ENCODE measurements around the gene ABTB1.
A peak's percentile ranks its signal among the peaks of the same experiment; 100 is the strongest.

ABTB1 gene

DNA sequence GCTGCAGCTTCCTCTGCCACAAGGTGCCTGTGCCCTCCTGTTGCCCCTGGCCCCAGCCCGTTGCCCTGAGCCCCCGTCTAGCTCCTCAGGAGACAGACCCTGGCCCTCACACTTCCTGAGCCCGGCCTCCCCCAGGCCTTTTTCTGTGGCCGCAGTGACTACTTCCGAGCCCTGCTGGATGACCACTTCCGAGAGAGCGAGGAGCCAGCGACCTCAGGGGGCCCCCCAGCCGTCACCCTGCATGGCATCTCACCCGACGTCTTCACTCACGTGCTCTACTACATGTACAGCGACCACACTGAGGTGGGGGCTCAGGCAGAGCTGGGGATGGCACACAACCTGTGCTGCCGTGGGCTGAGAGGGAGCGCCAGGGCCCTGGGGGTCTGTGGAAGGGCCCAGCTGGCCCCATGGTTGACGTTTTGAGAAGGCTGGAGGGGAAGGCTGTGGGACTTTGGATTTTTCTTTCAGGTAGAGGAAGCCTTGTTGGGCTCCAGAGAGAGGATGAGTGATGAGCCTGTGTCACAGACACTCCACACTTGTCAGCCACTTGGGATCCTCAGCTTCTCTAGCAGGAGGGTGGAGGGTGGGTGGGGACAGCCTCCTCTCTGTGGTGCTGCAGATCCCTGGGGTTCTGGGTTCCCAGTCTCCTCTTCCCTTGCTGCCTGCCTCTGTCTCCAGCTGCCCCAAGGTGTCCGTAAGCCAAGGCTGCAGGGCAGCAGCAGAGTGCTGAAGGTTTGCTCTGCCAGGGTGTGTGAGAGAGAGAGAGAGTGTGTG lies 5.0 kb downstream of the ABTB1 start:
- peak; percentile 17 to 61 for DNase-seq
- intact Hi-C loops (cut with DNase I; ENCODE audit: low total_unique reads) = no loop called here
- Histone ChIP-seq H3K4me3 (no peak overlapping the region), H3K36me3 (peaks cover 36 to 67% (median 45%) of the 10 kb centered on the region in 3 donors), H3K9me3 (no peaks in the 10 kb centered on the region), H3K27me3 (no peaks in the 10 kb centered on the region), H3K27ac (no peak overlapping the region), H3K4me1 (peaks cover 12 to 34% (median 25%) of the 10 kb centered on the region in 4 donors)
- TF ChIP-seq, protein P1, sequence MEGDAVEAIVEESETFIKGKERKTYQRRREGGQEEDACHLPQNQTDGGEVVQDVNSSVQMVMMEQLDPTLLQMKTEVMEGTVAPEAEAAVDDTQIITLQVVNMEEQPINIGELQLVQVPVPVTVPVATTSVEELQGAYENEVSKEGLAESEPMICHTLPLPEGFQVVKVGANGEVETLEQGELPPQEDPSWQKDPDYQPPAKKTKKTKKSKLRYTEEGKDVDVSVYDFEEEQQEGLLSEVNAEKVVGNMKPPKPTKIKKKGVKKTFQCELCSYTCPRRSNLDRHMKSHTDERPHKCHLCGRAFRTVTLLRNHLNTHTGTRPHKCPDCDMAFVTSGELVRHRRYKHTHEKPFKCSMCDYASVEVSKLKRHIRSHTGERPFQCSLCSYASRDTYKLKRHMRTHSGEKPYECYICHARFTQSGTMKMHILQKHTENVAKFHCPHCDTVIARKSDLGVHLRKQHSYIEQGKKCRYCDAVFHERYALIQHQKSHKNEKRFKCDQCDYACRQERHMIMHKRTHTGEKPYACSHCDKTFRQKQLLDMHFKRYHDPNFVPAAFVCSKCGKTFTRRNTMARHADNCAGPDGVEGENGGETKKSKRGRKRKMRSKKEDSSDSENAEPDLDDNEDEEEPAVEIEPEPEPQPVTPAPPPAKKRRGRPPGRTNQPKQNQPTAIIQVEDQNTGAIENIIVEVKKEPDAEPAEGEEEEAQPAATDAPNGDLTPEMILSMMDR (IDR thresholded peaks at IDR 0.05) = no peak

- DNase-seq = no peak
These were observed 5.5 kb downstream of the ABTB1 start for GRCh38 chr3:127678315-127678599.

GRCh38 chr3:127678611-127679533 lies 6.1 kb downstream of the ABTB1 start:
- Histone ChIP-seq H3K27ac (no peak overlapping the region), H3K9me3 (no peaks in the 10 kb centered on the region), H3K36me3 (peaks cover 36 to 67% (median 45%) of the 10 kb centered on the region in 3 donors), H3K4me1 (peaks cover 4 to 29% (median 20%) of the 10 kb centered on the region in 4 donors), H3K27me3 (no peaks in the 10 kb centered on the region), H3K4me3 (no peak overlapping the region)
- TF ChIP-seq, protein P1 (IDR thresholded peaks at IDR 0.05) = no peak
- peak; percentile 23 to 69 for DNase-seq
- intact Hi-C loops (cut with DNase I; ENCODE audit: low total_unique reads) = no loop called here

More at GRCh38 chr3:127678315-127678599, 5.5 kb downstream of the ABTB1 start:
- H3K27ac ChIP-seq = no peak overlapping the region
- TF ChIP-seq, protein P1 (IDR thresholded peaks at IDR 0.05) = no peak
- no peaks in the 10 kb centered on the region for H3K27me3 ChIP-seq
- no peak overlapping the region for H3K4me3 ChIP-seq
- peaks cover 10 to 34% (median 25%) of the 10 kb centered on the region in 4 donors for H3K4me1 ChIP-seq
- intact Hi-C loops (cut with DNase I; ENCODE audit: low total_unique reads) = no loop called here
- H3K9me3 ChIP-seq = no peaks in the 10 kb centered on the region
- H3K36me3 ChIP-seq = peaks cover 36 to 67% (median 45%) of the 10 kb centered on the region in 3 donors

GRCh38 chr3:127679534-127680145 lies 6.9 kb downstream of the ABTB1 start:
- no peak overlapping the region for H3K4me3 ChIP-seq
- H3K27ac ChIP-seq = no peak overlapping the region
- H3K9me3 ChIP-seq = no peaks in the 10 kb centered on the region
- DNase-seq = peak; percentile 13 to 56
- TF ChIP-seq, protein P1 (IDR thresholded peaks at IDR 0.05) = no peak
- peaks cover 0 to 21% (median 12%) of the 10 kb centered on the region in 4 donors for H3K4me1 ChIP-seq
- intact Hi-C loops (cut with DNase I; ENCODE audit: low total_unique reads) = no loop called here
- peaks cover 36 to 63% (median 45%) of the 10 kb centered on the region in 3 donors for H3K36me3 ChIP-seq
- no peaks in the 10 kb centered on the region for H3K27me3 ChIP-seq

DNA sequence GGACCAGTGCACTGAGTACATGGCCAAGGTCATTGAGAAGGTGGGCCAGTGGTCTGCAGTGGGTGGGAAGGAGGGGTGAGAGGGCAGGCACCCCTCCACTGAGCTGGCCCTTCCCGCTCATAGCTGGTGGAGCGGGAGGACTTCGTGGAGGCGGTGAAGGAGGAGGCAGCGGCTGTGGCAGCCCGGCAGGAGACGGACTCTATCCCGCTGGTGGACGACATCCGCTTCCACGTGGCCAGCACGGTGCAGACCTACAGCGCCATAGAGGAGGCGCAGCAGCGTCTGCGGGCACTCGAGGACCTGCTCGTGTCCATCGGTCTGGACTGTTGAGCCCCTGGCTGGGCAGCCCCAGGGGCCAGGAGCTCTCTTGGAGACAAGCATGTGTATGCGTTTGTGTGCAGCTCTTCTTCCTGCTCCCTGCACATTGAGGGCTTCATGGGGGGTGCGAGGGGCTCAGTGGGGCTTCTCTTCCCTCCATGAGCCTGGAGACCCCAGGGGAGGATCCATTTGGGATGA lies 7.5 kb downstream of the ABTB1 start:
- H3K4me1 ChIP-seq = peaks cover 0 to 16% (median 8%) of the 10 kb centered on the region in 4 donors
- peaks cover 36 to 59% (median 45%) of the 10 kb centered on the region in 3 donors for H3K36me3 ChIP-seq
- no peak overlapping the region for H3K27ac ChIP-seq
- TF ChIP-seq, protein P1 (IDR thresholded peaks at IDR 0.05) = no peak
- no peak overlapping the region for H3K4me3 ChIP-seq
- no peaks in the 10 kb centered on the region for H3K9me3 ChIP-seq
- no peaks in the 10 kb centered on the region for H3K27me3 ChIP-seq
- intact Hi-C loops (cut with DNase I; ENCODE audit: low total_unique reads) = no loop called here
- DNase-seq = peak; percentile 17 to 65
